Germinal center (tissue), 1 donor: ENCODE results near the gene SLIT3.
"Not testable (repeated sequence)": the region's sequence is repeated elsewhere in the genome, so short reads cannot be mapped to it uniquely, and the experiment has no call there.

ENCODE experiments used
- DNase-seq: peaks from one replicate; pipeline ENCODE4 v3.0.0; 2012; ENCODE audit warnings: mixed read lengths, low spot score

Gene SLIT3

GRCh38 chr5:169142264-169142970 is 158.5 kb downstream of the SLIT3 start:
- DNase-seq = no peak

GRCh38 chr5:169140215-169140614 is 160.7 kb downstream of the SLIT3 start:
- not testable (repeated sequence) for DNase-seq

- no peak for DNase-seq
Observed at GRCh38 chr5:169139480-169140050, 161.4 kb downstream of the SLIT3 start.

- DNase-seq = no peak
Observed at GRCh38 chr5:169133531-169133930, 167.4 kb downstream of the SLIT3 start.

GRCh38 chr5:169132302-169132660 is 168.7 kb downstream of the SLIT3 start:
- no peak for DNase-seq

GRCh38 chr5:169131616-169132301 is 169.2 kb downstream of the SLIT3 start:
- no peak for DNase-seq

- DNase-seq = no peak
Observed at GRCh38 chr5:169128679-169129078, 172.3 kb downstream of the SLIT3 start.

- no peak for DNase-seq
Observed at GRCh38 chr5:169127431-169127830, 173.5 kb downstream of the SLIT3 start.

GRCh38 chr5:169126481-169127021 is 174.4 kb downstream of the SLIT3 start:
- DNase-seq = no peak

GRCh38 chr5:169125571-169125970 is 175.4 kb downstream of the SLIT3 start:
- no peak for DNase-seq

- DNase-seq = no peak
Observed at GRCh38 chr5:169122951-169123350, 178.0 kb downstream of the SLIT3 start.

- no peak for DNase-seq
Observed at GRCh38 chr5:169121630-169122420, 179.1 kb downstream of the SLIT3 start.

- no peak for DNase-seq
Observed at GRCh38 chr5:169119288-169120048, 181.5 kb downstream of the SLIT3 start.

- DNase-seq = no peak
Observed at GRCh38 chr5:169116961-169117461, 183.9 kb downstream of the SLIT3 start.

- DNase-seq = no peak
Observed at GRCh38 chr5:169115461-169116124, 185.3 kb downstream of the SLIT3 start.

GRCh38 chr5:169114466-169115065 is 186.4 kb downstream of the SLIT3 start:
- no peak for DNase-seq

- no peak for DNase-seq
Observed at GRCh38 chr5:169112016-169112415, 188.9 kb downstream of the SLIT3 start.

GRCh38 chr5:169106911-169107706 is 193.8 kb downstream of the SLIT3 start:
- no peak for DNase-seq

GRCh38 chr5:169105582-169105981 is 195.4 kb downstream of the SLIT3 start:
- not testable (repeated sequence) for DNase-seq
